WTC11 (cell line): ENCODE data around the gene EYS.

Experiments used
- CTCF ChIP-seq: fragments of 200-600 bp; IDR thresholded peaks from 2 replicates; pipeline ENCODE4 v1.8.0; 2022; ENCODE audit warnings: antibody characterized with exemption
- ZNF121 ChIP-seq: sonication (generic); formaldehyde crosslinking; IDR thresholded peaks from 2 replicates; pipeline ENCODE4 v1.8.0; 2023; ENCODE audit warnings: missing genetic modification reagents

- TF ChIP-seq ZNF121 (CRISPR knock-in tag) = no peak
- TF ChIP-seq CTCF = no peak
Measured at GRCh38 chr6:64467656-64468055, 1239.4 kb downstream of the EYS start.
